Measurements from ENCODE around the gene MROH8.
A peak's percentile ranks its signal among the peaks of the same experiment; 100 is the strongest.
"Not testable (repeated sequence)": the region's sequence is repeated elsewhere in the genome, so short reads cannot be mapped to it uniquely, and the experiment has no call there.

MROH8 gene

DNA sequence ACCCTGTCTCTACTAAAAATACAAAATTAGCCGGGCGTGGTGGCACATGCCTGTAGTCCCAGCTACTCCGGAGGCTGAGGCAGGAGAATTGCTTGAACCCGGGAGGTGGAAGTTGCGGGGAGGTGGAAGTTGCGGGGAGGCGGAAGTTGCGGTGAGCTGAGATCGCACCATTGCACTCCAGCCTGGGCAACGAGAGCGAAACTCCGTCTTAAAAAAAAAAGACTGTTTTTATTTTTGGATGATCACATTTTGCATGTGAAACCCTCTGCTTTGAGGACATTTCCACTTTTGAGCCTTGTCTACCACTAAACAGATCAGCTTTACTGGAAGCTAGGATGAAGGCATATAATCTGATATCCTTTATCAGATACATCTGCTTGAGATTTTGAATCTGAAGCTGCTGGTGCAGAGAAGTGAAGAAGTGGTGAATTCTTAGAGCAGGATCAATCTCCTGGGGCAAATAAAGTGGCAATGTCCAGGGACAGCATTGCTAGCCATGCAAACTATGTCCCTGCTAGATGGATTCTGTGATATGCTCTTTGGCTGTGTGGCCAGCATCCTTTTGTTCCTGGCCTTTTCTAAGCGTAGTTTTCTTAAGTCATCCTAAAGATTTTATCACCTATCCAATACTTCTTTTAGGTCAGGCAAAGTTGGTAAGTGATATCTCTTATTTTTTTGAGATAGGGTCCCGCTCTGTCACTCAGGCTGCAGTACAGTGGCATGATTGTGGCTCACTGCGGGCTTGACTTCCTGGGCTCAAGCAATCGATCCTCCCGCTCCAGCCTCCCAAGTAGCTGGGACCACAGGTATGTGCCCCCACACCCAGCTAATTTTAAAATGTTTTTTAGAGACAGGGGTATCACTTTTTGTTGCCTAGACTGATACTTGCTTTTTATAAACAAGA is 106.8 kb downstream of the MROH8 start:
- peaks cover 6% of the 10 kb centered on the region for H3K9me3 Mint-ChIP-seq
- H3K36me3 Mint-ChIP-seq (ENCODE audit: low read depth): peaks cover 60% of the 10 kb centered on the region
- H3K4me1 Mint-ChIP-seq (ENCODE audit: low read depth): peaks cover 33% of the 10 kb centered on the region
- H3K4me3 Mint-ChIP-seq: peak overlapping the region; percentile 65
- no peak for DNase-seq (ENCODE audit: low spot score)
- H3K27ac Mint-ChIP-seq: peak overlapping the region; percentile 91
- H3K27me3 Mint-ChIP-seq (ENCODE audit: low read depth): no peaks in the 10 kb centered on the region

DNA sequence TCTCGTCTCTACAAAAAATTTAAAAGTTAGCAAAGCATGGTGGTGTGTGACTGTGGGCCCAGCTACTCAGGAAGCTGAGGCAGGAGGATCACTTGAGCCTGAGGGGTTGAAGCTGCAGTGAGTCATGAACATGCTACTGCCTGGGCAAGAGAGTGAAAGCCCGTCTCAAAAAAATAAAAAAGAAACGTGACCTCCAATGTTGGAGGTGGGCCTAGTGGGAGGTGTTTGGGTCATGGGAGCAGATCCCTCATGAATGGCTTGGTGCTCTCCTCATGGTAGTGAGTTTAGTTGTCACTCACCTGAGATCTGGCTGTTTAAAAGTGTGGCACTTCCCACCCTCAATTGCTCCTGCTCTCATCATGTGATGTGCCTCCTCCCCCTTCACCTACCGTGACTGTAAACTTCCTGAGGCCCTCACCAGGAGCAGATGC is 107.9 kb downstream of the MROH8 start:
- H3K4me1 Mint-ChIP-seq (ENCODE audit: low read depth): peaks cover 28% of the 10 kb centered on the region
- H3K27me3 Mint-ChIP-seq (ENCODE audit: low read depth): no peaks in the 10 kb centered on the region
- peak overlapping the region; percentile 65 for H3K4me3 Mint-ChIP-seq
- H3K27ac Mint-ChIP-seq: peak overlapping the region; percentile 91
- H3K36me3 Mint-ChIP-seq (ENCODE audit: low read depth): peaks cover 65% of the 10 kb centered on the region
- H3K9me3 Mint-ChIP-seq: peaks cover 6% of the 10 kb centered on the region
- peak; percentile 54 for DNase-seq (ENCODE audit: low spot score)

DNA sequence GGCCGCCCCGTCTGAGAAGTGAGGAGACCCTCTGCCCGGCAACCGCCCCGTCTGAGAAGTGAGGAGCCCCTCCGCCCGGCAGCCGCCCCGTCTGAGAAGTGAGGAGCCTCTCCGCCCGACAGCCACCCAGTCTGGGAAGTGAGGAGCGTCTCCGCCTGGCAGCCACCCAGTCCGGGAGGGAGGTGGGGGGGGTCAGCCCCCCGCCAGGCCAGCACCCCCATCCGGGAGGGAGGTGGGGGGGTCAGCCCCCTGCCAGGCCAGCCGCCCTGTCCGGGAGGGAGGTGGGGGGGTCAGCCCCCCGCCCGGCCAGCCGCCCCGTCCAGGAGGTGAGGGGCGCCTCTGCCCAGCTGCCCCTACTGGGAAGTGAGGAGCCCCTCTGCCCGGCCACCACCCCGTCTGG is 109.8 kb downstream of the MROH8 start:
- Mint-ChIP-seq H3K4me1 (ENCODE audit: low read depth) (peaks cover 21% of the 10 kb centered on the region), H3K36me3 (ENCODE audit: low read depth) (peaks cover 62% of the 10 kb centered on the region)
- DNase-seq (ENCODE audit: low spot score); H3K9me3 Mint-ChIP-seq; H3K4me3 Mint-ChIP-seq; H3K27ac Mint-ChIP-seq; H3K27me3 Mint-ChIP-seq (ENCODE audit: low read depth): not testable (repeated sequence)

DNA sequence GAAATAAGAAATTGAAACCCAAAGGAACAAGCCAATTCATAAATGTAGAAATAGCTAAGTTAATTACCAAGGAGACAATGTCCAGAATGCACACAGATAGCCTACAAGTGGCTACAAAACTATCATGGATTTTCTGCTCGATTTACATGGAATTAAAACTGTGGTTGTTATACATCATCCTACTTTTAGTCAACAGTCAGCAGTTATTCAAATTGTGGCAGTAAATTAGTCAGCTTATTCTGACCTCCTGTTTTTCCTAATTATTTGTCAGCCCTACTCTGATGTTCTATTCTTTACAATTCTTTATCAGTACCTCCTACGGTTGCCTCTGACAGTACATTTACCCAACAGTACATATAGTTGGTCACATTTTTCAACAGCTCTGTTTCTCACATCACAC is 113.2 kb downstream of the MROH8 start:
- H3K9me3 Mint-ChIP-seq: no peaks in the 10 kb centered on the region
- peaks cover 5% of the 10 kb centered on the region for H3K4me1 Mint-ChIP-seq (ENCODE audit: low read depth)
- DNase-seq (ENCODE audit: low spot score): no peak
- H3K36me3 Mint-ChIP-seq (ENCODE audit: low read depth): peaks cover 60% of the 10 kb centered on the region
- no peak overlapping the region for H3K27ac Mint-ChIP-seq
- H3K27me3 Mint-ChIP-seq (ENCODE audit: low read depth): no peaks in the 10 kb centered on the region
- H3K4me3 Mint-ChIP-seq: no peak overlapping the region

DNA sequence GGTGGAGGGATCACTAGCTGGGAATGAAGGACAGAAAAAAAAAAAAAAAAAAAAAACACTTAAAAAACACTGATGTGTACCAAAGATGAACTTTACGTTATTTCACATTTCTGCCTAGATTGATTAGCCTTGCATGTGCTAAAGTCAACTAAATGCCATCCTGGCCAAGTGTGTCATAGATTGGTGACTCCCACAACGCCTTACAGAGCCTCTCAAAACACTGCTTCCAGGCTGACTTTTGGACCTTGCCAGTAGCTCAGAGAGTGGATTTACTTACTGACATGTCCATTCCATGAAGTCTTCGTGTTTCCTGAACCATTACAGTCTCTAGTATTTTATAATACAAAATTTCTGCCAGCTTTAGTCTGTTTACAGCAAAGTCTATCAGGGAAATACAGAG is 124.1 kb downstream of the MROH8 start:
- H3K36me3 Mint-ChIP-seq (ENCODE audit: low read depth): peaks cover 71% of the 10 kb centered on the region
- no peaks in the 10 kb centered on the region for H3K27me3 Mint-ChIP-seq (ENCODE audit: low read depth)
- H3K9me3 Mint-ChIP-seq: no peaks in the 10 kb centered on the region
- H3K27ac Mint-ChIP-seq: no peak overlapping the region
- peaks cover 10% of the 10 kb centered on the region for H3K4me1 Mint-ChIP-seq (ENCODE audit: low read depth)
- H3K4me3 Mint-ChIP-seq: no peak overlapping the region
- no peak for DNase-seq (ENCODE audit: low spot score)

DNA sequence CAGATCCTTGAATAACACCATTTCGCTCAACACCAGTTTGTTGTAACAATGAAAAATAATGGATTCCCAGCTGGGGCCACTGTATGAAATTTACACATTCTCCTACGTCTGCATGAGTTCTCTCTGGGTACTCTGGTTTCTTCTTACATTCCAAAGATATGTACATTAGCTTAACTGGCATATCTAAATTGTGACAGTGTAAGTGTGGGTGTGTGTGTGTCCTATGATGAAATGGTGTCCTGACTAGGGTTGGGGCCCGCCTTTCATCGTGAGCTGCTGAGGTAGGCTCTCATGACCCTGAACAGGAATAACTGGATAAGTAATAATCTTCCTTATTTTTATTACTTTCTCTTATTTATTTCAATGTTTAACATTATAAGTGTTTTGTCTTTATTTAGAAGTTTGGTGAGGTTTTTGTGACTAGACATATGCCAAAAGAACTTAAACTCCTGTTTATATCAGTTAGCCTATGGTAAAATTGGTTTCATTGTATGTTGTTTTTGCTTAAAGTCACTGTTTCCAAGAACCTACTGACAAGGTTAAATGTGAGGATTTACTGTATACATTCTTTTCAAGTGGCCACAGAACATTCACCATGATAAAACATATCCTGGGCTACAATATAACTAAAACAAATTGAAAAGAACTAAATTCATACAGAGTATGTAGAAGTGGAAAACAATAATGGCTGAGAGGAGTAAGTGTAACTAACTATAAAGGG is 126.0 kb downstream of the MROH8 start:
- Mint-ChIP-seq H3K27me3 (ENCODE audit: low read depth) (no peaks in the 10 kb centered on the region), H3K4me3 (no peak overlapping the region), H3K4me1 (ENCODE audit: low read depth) (peaks cover 11% of the 10 kb centered on the region), H3K9me3 (no peaks in the 10 kb centered on the region), H3K36me3 (ENCODE audit: low read depth) (peaks cover 69% of the 10 kb centered on the region), H3K27ac (peak overlapping the region; percentile 35)
- no peak for DNase-seq (ENCODE audit: low spot score)

Data from T-helper 2 cell treated with Interferon-gamma antibody and Interleukin-4, amounts not matched to agents 5 μg/mL and 100 μg/mL, for 36 hours (primary cell).